ENCODE data around the gene ITGA11.

ITGA11 gene

DNA sequence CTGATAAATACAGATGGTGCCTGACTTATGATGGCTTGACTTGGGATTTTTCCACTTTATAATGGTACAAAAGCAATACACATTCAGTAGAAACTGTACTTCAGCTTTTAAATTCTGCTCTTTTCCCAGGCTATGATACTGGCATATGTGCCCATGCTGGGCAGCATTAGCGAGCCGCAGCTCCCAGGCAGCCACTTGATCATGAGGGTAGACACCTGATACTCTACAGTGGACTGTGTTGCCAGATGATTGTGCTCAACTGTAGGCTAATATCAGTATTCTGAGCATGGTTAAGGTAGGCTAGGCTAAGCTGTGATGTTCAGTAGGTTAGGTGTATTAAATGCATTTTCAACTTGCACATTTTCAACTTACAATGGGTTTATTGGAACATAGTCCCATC is 172.1 kb downstream of the ITGA11 start:
- DNase-seq: no peak
- Histone ChIP-seq H3K9me3 (no peaks in the 10 kb centered on the region), H3K27me3 (no peaks in the 10 kb centered on the region), H3K4me1 (peaks cover 0 to 16% (median 10%) of the 10 kb centered on the region in 4 donors), H3K36me3 (no peaks in the 10 kb centered on the region), H3K27ac (no peak overlapping the region), H3K4me3 (no peak overlapping the region)
- TF ChIP-seq, protein P1, sequence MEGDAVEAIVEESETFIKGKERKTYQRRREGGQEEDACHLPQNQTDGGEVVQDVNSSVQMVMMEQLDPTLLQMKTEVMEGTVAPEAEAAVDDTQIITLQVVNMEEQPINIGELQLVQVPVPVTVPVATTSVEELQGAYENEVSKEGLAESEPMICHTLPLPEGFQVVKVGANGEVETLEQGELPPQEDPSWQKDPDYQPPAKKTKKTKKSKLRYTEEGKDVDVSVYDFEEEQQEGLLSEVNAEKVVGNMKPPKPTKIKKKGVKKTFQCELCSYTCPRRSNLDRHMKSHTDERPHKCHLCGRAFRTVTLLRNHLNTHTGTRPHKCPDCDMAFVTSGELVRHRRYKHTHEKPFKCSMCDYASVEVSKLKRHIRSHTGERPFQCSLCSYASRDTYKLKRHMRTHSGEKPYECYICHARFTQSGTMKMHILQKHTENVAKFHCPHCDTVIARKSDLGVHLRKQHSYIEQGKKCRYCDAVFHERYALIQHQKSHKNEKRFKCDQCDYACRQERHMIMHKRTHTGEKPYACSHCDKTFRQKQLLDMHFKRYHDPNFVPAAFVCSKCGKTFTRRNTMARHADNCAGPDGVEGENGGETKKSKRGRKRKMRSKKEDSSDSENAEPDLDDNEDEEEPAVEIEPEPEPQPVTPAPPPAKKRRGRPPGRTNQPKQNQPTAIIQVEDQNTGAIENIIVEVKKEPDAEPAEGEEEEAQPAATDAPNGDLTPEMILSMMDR (IDR thresholded peaks at IDR 0.05): no peak
- intact Hi-C loops (cut with DNase I; ENCODE audit: low total_unique reads): no loop called here

DNA sequence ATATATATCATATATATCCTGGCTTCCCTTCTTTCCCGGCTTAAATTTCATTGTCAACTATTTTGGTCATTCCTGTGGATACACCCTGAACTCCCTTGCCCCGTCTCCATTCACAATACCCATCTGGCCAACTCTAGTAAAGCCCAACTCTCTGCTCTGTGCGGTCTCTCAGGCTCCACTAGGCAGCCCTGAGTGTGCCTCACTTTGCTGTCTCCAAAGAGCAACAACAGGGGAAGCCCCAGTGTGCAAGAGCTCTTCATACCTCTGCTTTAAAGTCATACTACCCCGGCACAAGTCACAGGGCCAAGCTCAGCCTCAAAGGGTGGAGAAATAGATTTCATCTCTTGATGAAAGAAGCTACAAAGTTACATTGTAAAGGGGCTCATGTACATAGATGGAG is 173.3 kb downstream of the ITGA11 start:
- H3K27ac ChIP-seq: peak overlapping the region; percentile 18 to 35
- peaks cover 0 to 16% (median 10%) of the 10 kb centered on the region in 4 donors for H3K4me1 ChIP-seq
- H3K9me3 ChIP-seq: no peaks in the 10 kb centered on the region
- peak; percentile 72 to 73 for DNase-seq
- H3K4me3 ChIP-seq: no peak overlapping the region
- TF ChIP-seq, protein P1 (IDR thresholded peaks at IDR 0.05): no peak
- no peaks in the 10 kb centered on the region for H3K27me3 ChIP-seq
- intact Hi-C loops (cut with DNase I; ENCODE audit: low total_unique reads): no loop called here
- no peaks in the 10 kb centered on the region for H3K36me3 ChIP-seq

DNA sequence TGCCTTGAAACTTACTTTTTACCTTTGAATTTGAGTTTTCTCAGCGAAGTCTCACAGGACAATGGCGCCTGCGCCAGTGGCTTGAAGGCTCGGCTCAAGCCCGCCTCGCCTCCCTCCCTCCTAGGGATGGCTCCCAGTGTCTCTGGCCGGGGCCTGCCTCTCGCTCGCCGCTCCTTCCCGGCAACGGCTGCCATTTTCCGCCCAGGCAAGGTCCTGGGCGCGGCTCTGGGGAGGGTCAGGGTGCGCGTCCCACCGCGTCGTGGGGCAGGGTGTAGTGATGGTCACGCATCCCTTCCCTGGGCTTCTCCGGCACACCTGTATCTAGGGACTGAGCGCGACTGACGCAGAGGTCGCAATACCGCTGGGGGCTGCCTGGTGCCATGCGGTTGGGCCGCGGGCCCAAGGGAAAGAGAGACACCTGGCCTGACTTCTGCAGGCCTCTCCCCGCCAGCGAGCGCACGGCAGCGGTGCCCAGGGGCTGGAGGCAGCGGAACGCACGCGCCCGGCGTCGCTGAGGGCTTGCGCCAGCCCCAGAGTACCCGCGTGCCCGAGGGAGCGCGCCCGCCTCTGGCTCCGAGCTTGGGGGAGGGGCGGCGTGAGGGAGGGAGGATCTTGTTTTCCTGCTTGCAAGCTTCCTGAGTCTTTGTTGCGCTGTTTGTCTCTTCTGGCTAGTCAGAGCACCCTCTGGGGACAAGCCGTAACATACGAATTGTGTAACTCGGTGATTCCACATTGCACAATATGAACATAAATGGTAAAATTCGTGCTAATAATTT is 175.1 kb downstream of the ITGA11 start:
- Histone ChIP-seq H3K27me3 (no peaks in the 10 kb centered on the region), H3K4me1 (peaks cover 0 to 16% (median 12%) of the 10 kb centered on the region in 4 donors), H3K36me3 (no peaks in the 10 kb centered on the region), H3K27ac (peak overlapping the region; percentile 86 to 93), H3K9me3 (no peaks in the 10 kb centered on the region), H3K4me3 (peak overlapping the region; percentile 53 to 82)
- DNase-seq: peak; percentile 94 to 95
- TF ChIP-seq, protein P1 (IDR thresholded peaks at IDR 0.05): no peak
- intact Hi-C loops (cut with DNase I; ENCODE audit: low total_unique reads): no loop called here

DNA sequence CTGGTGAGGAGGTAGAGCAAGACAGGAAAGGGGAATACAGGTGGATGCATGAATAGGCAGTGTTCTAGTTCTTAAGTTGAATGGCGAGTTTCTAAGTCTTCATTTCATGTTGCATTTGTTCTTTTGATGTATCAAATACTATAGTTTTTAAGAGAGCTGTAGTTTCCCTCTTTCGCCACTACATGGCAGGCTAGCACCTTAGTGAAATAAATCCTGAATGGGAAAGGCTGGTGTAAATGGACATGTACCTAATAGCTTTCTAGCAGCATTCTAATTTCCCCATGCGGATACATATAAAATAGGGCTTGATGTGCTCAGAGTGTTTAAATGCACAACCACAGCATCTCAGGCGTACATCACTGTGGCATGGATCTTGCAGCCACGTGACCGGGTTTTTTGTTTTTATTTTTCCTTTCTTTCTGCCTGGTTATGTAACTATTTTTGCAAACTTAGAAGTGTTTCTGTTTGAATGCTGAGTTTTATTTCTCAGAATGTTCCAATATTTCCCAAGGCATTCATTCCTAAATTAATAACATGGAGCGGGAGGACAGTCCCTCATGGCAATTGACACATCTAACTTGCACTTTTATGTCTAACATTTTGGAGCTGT is 178.9 kb downstream of the ITGA11 start:
- TF ChIP-seq, protein P1 (IDR thresholded peaks at IDR 0.05): peak; percentile 91 to 93
- H3K9me3 ChIP-seq: no peaks in the 10 kb centered on the region
- no peaks in the 10 kb centered on the region for H3K36me3 ChIP-seq
- intact Hi-C loops (cut with DNase I; ENCODE audit: low total_unique reads): loop anchor here (2.0 to 5.0 kb wide), 3 partner anchors 54 to 422 kb away; no protein-coding TSS in a partner anchor
- peak in 1 of 2 donors; percentile 44 for DNase-seq
- no peak overlapping the region for H3K4me3 ChIP-seq
- H3K4me1 ChIP-seq: peaks cover 0 to 16% (median 12%) of the 10 kb centered on the region in 4 donors
- no peak overlapping the region for H3K27ac ChIP-seq
- H3K27me3 ChIP-seq: no peaks in the 10 kb centered on the region

DNA sequence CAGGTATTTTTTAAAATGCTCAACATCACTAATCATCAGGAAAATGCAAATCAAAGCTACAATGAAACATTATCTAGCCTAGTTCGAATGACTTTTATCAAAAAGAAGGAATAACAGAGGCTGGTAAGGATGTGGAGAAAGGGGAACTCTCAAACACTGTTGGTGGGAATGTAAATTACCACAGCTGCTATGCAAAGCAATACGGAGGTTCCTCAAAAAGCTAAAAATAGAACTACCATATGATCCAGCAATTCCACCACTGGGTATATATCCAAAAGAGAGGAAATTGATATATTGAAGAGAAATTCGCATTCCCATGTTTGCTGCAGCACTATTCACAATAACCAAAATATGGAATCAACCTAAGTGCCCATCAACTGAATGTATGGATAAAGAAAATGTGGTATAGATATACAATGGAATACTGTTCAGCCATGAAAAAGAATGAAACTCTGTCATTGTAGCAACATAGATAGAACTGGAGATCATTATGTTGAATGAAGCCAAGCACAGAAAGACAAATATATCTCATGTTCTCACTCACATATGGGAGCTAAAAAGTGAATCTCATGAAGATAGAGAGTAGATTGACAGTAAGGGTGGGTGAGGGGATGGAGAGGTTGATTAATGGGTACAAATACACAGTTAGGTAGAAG is 182.8 kb downstream of the ITGA11 start:
- H3K4me3 ChIP-seq: no peak overlapping the region
- no peaks in the 10 kb centered on the region for H3K36me3 ChIP-seq
- no peaks in the 10 kb centered on the region for H3K27me3 ChIP-seq
- intact Hi-C loops (cut with DNase I; ENCODE audit: low total_unique reads): no loop called here
- TF ChIP-seq, protein P1 (IDR thresholded peaks at IDR 0.05): no peak
- no peak for DNase-seq
- no peak overlapping the region for H3K27ac ChIP-seq
- peaks cover 0 to 6% (median under 1%) of the 10 kb centered on the region in 3 donors for H3K9me3 ChIP-seq
- peaks cover 0 to 4% (median 0%) of the 10 kb centered on the region in 4 donors for H3K4me1 ChIP-seq

Measured in tibial artery (tissue), 4 donors.